HG02885 (cell line): ENCODE measurements around the gene BTBD16.

ENCODE experiments used
- ATAC-seq: cut with Tn5 transposase; IDR thresholded peaks from one replicate; pipeline ENCODE4 v1.9.1; 2021; ENCODE audit warnings: mild to moderate bottlenecking; ENCODE audit not compliant: unreplicated experiment, poor library complexity

Gene BTBD16

DNA sequence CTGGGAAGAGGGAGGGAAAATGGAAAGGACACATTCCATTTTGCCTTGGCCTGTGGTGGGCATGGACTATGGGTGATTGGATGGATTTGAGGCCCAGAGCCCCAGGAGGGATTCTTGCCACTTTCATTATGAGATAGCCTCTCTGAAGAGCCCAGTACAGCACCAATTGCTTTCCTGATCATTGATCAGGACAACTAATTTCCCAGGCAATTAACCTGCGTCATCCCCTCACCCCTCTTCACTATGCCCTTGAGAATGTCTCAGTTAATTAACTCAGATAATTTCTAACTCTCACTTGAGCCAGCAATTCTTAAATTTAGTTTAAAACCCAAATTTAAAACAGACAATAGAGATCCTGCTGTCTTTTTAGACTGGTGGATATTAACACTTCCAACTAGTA lies 90.0 kb downstream of the BTBD16 start:
- ATAC-seq: no peak

DNA sequence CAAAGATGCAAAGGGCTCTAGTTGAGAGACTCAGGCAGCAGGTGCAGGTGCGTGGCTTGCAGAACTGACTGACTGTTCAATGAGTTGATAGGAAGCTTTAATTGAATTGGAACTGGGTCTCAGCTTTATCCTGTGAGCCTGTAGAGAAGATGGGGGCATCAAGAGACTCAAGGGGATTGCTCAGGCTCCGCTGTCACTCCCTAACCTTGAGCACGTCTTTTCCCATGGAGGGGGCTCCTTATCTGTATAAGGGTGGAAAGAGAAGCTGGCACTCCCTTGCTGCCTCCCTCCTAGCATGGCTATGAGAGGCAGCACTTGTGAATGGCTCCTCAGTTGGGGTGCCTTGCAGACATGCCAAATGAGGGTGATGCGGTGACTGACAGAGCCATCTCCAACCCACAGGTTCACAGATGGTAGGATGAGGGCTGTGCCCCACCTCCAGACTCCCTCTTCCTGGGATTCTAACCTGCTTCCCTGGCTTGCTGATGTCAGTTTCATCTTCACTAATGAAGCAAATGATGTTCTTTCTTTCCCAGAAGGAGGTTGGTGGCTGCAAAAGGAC lies 91.0 kb downstream of the BTBD16 start:
- ATAC-seq: no peak

DNA sequence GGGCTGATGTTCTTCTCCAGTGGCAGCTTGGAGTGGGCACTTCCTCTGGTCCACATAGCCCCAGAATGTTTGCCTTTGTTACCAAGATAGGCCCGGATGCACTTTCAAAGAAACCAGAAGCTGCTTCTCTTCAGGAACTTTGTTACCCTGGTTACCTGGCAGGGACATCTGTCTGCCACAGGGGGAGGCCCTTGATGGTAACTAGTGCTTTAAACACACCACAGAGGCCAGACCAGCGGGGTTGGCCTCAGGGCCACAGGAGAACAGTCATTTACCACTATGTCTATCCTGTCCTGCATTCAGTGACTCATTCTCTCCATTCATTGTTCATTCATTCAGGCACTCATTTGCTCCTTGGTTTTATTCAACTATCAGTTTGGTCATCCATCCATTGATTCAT lies 91.5 kb downstream of the BTBD16 start:
- no peak for ATAC-seq

DNA sequence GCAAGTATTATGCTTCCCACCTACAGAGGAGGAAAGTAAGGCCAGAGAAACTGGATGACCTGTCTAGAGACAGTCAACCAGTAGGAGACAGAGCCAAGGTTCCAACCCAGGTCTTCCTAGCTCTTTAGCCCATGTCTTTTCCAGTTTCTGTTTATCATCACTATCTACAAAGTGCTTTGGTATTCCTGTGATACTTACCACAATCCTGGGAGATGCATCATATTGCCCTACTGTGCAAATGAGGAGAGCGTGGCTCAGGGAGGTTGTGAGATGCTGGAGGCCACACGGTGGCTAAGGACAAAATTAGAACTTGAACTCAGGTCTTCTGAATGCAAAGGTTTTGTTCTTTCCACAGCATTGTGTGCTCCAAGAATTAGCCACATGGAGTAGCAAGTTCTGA lies 92.2 kb downstream of the BTBD16 start:
- no peak for ATAC-seq

DNA sequence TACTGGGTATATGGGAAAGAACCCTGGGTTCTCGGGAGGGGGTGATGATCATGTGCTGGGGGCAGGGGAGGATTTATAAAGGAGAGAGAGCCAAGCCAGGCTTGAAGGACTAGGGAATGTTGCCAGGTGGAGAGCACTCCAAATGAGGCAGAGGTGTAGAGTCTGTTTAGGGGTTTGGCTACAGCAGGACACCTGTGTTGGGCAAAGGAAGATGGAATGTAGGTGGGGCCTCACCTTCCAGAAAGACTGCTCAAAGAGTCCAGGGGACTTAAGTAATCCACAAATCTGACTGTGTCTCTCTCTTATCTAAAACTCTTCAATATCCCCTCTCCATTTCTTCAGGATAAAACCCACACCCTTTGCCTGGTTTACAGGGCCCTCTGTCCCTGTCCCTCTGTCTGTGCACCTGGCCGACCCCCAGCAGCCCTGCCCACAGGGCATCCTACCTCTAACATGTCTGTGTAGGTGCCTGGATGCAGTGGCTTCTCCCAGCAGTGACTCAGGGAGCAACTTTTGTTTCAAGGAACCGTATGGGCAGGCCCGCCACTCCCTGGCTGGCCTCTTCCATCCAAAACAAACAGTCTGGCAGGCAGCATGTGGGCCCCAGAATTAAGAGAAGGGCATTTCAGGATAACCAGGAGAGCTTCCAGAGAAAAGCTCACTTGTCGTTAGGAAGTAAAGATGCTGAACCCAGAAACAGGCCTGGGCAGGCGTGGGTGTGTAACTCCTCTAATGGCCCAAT lies 92.8 kb downstream of the BTBD16 start:
- no peak for ATAC-seq

DNA sequence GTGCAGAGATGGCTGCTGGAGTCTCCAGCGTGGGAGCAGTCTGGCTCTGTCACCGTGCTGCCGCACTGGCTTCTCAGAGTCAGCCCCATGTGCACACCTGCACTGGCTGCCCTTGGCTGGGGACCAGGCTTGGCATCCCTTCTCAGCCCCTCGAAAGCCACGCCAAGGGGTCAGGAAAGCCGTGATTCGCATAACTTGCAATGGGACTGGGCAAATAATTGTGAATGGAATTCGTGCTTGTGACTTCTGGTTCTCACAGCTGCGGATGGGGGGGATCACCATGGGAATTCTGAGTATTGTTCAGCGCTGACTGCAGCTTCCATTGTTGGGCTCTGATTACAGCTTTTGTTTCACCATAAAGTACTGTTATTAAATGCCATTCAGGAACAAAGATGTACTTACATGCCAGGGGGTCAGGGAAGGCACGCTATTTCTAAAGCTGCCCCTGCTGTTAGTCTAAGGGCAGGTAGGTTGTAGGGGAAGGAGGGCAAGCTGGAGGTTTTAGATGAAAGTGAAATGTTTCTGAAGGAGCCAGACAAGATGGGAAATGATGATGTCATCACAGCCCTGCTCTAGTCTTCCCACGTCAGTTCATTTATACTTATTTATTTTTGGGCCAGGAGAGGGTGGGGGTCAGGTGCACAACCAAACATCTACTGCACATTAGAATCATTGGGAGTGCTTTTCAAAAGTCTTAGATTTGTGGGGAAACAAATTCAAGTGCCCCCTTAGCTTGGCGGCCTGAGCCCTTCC lies 97.6 kb downstream of the BTBD16 start:
- ATAC-seq: no peak

DNA sequence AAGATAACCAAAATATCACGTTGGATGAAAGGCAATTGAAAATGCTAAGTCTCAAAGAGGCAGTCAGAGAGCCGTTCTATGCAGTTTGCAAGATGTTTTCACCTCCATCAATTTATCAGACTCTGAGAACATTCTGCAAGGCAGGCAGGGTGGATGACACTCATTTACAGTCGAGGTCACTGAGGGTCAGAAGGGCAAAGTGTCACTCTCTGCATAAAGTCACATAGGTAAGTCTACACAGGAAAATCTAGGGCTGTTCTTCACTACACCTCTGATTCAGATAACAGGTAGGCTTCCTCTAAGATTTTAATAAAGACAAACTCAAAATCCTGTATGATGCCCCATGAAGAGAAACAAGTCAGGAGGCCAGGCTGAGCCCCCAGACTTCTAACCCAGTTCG lies 102.0 kb downstream of the BTBD16 start:
- no peak for ATAC-seq

DNA sequence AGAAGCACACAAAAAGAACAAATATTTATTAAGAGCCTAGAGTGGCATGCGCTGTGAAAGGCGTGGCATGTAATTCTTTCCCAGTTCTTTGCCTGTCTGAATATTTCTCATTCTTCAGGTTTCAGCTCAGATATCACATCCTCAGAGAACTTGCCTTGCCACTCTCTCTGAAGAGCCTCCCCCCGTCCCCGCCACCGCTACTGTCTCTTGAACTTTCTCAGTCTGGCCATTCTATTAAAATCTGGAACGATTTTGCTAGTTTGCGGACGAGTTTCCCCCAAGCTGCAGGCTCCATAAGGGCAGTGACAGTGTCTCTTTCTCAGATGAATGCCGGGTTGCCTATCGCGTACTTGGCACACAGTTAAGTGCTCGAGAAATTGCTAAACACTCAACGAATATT lies 102.6 kb downstream of the BTBD16 start:
- ATAC-seq: no peak

DNA sequence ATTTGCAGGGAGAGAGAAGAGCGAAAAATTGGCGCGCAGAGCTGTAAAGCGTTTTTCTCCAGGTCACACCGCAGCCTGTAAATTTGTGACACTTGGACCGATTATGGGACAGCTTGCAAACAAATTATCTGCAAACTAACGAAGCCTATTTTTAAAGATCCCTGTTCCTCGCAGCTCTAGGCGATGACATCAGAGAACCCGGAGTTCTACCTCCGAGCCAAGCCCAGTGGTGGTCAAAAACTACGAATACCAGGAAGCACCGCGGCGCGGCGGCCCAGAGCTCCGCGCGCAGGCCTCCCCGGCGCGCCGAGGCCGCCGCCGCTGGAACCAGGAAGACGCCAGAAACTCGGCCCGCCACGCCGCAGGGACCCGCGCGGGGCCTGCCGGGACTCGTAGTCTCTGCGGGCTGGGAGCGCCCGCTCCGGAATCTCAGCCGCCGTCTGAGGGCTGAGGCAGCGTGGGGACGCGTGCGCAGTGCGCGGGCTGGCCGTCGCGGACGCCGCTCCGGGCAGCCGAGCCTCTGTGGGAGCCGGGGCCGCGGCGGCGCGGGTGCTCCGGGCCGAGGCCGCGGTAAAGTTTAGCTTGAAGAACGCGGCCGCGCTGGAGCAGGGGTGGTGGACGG lies 103.3 kb downstream of the BTBD16 start, which contains the start of gene PLEKHA1:
PLEKHA1 (plus strand) TSS at position 472 of the 622 bp plus-strand sequence. CDS start 18,493 bp downstream, outside the sequence.
- ATAC-seq: peak; percentile 85

DNA sequence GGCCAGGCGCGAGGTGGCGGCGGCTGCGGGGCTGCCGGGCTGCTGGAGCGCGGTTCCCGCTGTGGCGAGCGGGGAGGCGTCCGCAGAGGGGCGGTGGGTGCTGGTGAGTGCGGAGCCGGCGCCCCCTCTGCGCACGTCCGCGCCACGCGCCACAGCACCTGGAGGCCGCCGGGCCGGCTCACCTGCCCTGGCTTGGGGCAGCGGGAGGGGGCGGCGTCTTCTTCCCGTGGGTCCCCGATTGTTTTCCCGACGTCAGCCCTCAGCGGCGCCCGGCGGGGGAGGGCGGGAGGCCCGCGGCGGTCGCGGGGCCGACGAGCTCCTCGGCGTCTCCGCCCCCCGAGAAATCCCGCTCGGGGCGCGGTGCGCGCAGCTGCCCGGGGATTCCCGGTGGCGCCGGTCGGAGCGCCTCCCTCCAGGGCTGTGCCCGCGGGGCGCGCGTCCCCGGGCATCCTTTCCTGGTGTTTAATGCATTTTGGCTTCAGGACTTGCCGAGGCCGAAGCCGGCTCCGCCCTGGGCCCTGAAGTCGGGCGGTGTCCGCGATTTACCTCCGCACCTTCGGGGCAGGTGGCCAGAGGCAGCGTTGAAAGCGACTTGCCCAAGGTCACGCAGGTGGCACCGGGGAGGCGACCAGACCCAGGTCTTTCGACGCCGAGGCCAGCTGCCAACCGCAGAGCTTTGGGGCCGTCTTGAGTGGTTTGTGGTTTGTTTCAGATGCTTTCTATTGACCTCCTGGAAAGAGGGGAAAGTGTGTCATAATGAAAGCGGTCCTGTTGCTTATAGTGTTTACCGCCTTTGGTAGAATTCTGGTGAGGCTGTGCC lies 104.0 kb downstream of the BTBD16 start:
- peak; percentile 62 for ATAC-seq

DNA sequence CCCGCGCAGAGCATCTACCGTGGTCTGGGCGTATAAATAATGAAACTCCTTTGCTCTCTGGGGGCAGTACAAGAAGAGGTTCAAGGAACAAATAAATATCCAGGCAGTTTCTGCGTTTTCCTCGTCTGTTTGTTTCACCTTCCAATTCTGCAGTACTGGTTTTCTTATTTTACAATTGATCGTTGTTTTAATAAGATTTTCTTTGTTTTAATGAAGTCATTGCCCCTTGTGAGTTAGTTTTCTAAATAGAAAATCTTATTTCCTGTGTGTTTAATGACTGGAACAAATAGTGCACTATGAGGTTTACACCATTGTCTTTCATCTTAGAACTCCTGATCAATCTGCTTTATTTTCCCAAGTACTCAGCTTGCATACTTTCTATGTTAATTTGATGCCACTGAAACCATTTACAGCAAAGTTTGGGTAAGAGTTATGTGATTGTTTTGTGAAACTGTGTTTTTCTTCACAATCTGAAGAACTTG lies 104.6 kb downstream of the BTBD16 start:
- ATAC-seq: no peak

DNA sequence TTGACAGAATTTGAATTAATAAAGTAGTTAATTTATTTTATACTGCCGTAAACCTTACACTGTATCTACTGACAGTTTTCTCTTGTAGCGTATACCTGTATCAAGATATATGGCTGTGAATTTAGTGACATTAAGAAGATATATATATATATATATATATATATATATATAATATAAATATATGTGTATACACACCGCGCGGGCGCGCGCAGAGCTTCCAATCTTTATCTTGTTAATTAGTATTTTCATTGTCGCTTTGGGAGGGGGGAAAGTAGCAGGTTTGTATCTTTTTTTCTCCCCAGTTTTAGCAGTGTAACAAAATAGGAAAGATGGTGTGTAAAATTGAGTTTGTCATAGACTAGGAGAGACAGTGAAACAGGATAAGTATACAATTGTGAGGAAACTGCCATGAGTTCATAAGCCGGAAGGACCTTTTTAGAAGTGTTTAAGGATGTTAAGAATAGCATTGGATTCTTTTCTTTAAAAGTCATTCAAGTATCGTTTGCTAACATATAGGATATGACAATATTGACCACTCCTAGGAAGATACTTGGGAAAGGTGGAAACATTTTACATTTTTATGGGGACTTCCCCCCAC lies 105.4 kb downstream of the BTBD16 start:
- ATAC-seq: no peak

DNA sequence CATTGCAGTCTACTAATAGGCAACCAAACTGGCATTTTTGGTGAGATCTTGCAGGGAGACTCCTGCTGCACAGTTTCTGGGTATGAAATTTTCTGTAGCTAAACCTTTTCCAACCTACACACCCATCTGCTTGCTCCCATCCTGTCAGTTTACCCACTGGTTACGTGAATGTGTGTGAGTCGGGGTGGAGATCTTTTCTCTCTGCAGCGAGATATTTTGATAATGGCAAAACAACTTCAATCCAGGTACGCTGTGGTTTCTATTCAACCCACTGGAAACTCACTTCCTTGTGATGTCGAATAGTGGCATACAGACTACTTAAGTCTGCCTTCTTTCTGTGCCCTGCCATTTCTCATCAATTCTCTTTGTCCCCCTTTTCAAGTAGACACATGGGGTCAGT lies 107.9 kb downstream of the BTBD16 start:
- ATAC-seq: no peak

DNA sequence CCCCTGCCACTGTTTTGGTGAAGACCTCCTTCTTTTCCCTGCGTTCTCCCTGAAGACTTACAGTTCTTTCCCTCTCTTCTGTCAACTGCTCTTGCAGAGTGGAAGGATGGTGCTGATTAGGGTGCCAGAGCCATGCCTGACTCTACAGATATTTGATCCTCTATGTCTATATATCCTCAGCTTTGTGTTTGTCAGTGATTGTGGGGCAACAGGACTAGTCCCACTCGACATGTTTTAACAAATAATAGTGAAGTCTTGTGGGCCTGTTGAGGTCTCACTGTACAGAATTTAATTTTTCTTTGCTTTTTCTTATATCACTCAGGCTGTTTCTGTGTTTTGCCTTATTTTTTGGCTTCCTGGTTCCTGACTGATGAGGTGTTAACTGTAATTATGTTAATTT lies 108.4 kb downstream of the BTBD16 start:
- ATAC-seq: no peak

DNA sequence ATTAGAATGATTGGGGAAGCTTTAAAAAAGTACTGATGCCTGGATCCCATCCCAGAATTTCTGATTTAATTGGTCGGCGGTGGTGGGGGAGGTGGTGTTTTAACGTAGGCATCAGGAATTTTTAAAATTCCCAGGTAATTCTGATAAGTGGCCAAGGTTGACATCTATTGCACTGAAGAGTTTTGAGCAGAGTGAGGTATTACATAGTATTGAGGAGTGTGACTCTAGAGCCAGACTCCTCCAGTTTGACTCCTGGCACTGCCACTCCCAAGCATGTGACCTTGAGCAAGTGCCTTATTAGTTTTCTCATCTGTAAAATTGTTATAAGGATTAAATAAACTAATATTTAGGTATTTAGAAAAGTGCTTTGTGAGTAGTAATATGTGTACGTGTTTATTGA lies 109.6 kb downstream of the BTBD16 start:
- no peak for ATAC-seq

DNA sequence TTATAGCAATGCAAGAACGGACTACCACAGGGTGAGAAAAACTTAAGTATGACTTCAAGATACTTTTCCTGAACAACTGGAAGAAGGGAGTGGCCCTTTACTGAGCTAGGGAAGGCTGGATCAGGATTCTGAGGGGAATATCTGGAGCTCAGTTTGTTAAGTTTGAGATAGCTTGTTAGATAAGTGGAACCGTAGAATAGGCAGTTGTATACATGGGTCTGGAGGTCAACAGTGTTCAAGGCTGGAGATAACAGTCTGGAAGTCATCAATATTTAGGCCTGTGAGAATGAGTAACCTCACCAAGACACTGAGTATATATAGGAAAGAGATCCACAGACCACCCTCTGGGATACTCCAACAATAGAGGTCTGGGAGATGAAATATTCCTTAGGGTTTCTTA lies 110.6 kb downstream of the BTBD16 start:
- no peak for ATAC-seq

DNA sequence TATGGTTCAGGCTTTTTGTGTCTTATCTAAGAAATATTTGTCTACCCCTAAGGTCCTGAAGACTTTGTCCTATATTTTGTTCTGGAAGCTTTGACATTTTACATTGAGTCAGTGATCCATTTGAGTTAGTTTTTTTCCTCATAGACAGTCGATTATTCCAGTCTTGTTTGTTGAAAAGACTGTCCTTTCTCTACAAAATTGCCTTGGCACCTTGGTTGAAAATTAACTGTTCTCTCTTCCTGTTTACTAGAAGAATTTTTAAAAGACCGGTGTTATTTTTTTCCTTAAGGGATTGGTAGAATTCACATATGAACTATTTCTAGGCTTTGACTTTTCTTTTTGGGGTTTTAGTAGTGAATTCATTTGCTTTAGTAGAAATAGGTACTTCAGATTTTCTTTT lies 115.4 kb downstream of the BTBD16 start:
- no peak for ATAC-seq

DNA sequence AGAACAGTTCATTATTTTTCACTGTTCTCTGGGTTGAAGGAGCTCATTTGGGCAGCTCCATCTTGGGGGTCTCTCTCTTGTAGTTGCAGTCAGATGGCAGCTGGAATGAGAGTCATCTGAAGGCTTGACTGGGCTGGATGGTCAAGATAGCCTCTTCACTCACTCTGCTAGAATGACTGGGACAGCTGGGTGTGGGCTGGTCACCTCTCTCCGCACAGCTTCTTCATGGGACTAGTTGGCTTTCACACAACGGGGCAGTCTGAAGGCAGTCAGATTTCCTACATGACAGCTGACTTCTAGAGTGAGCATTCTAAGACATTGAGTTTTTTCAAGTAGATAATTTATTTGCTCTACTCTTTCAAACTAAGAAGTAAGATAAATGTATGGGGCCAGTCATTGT lies 116.5 kb downstream of the BTBD16 start:
- ATAC-seq: no peak
